MM.1S (cell line): Measurements from ENCODE around the gene MYO1C.
"Not testable (repeated sequence)": the region's sequence is repeated elsewhere in the genome, so short reads cannot be mapped to it uniquely, and the experiment has no call there.

ENCODE experiments used
- DNase-seq: peaks from one replicate; pipeline ENCODE4 v3.0.0-alpha.2; 2015
- H2AFZ ChIP-seq: fragments of 300-600 bp; sonication (generic); 2 replicates; pipeline ENCODE4 v1.6.0; 2016; ENCODE audit warnings: antibody characterized with exemption, low read length
- H3F3A ChIP-seq: fragments of 300-600 bp; sonication (generic); 2 replicates; pipeline ENCODE4 v1.6.1; 2016; ENCODE audit warnings: mild to moderate bottlenecking, antibody characterized with exemption, low read length, moderate library complexity, mixed read lengths; ENCODE audit not compliant: insufficient read depth
- H3K27ac ChIP-seq: fragments of 300-600 bp; sonication (generic); 2 replicates; pipeline ENCODE4 v1.5.1; 2016; ENCODE audit warnings: mild to moderate bottlenecking, low read length
- H3K27me3 ChIP-seq: fragments of 300-600 bp; sonication (generic); replicated peaks from 2 replicates; pipeline ENCODE4 v1.6.0; 2016; ENCODE audit warnings: low read length; ENCODE audit not compliant: insufficient read depth
- H3K36me3 ChIP-seq: fragments of 300-600 bp; sonication (generic); replicated peaks from 2 replicates; pipeline ENCODE4 v1.6.1; 2016; ENCODE audit warnings: mild to moderate bottlenecking, low read length, mixed read lengths; ENCODE audit not compliant: insufficient read depth
- H3K4me1 ChIP-seq: fragments of 300-600 bp; sonication (generic); 2 replicates; pipeline ENCODE4 v1.6.1; 2016; ENCODE audit warnings: low read length, mixed read lengths
- H3K4me2 ChIP-seq: fragments of 300-600 bp; sonication (generic); 2 replicates; pipeline ENCODE4 v1.6.0; 2016; ENCODE audit warnings: low read depth, low read length
- H3K4me3 ChIP-seq: fragments of 300-600 bp; sonication (generic); 2 replicates; pipeline ENCODE4 v1.5.1; 2016; ENCODE audit warnings: low read length, mixed read lengths
- H3K79me2 ChIP-seq: fragments of 300-600 bp; sonication (generic); 2 replicates; pipeline ENCODE4 v1.6.1; 2016; ENCODE audit warnings: mixed run types, low read length, mixed read lengths
- H3K9ac ChIP-seq: fragments of 300-600 bp; sonication (generic); 2 replicates; pipeline ENCODE4 v1.6.1; 2016; ENCODE audit warnings: low read length, mixed read lengths
- H3K9me2 ChIP-seq: fragments of 300-600 bp; sonication (generic); replicated peaks from 2 replicates; pipeline ENCODE4 v1.6.1; 2016; ENCODE audit warnings: mild to moderate bottlenecking, low read length, mixed read lengths; ENCODE audit not compliant: insufficient read depth
- H3K9me3 ChIP-seq: fragments of 300-600 bp; sonication (generic); replicated peaks from 2 replicates; pipeline ENCODE4 v1.6.1; 2016; ENCODE audit warnings: mild to moderate bottlenecking, low read length, mixed read lengths; ENCODE audit not compliant: insufficient read depth
- H4K20me1 ChIP-seq: fragments of 300-600 bp; sonication (generic); 2 replicates; pipeline ENCODE4 v1.6.1; 2016; ENCODE audit warnings: mild to moderate bottlenecking, low read length, moderate library complexity, mixed read lengths; ENCODE audit not compliant: insufficient read depth
- EZH2 ChIP-seq: fragments of 300-600 bp; sonication (generic); optimal IDR thresholded peaks from 2 replicates; pipeline ENCODE3; 2017; ENCODE audit warnings: low read depth, mild to moderate bottlenecking, antibody characterized with exemption, low read length, mixed read lengths
- EZH2phosphoT487 ChIP-seq: fragments of 300-600 bp; sonication (generic); IDR thresholded peaks from 2 replicates; pipeline ENCODE4 v1.6.1; 2018; ENCODE audit warnings: antibody characterized with exemption, low read length
- TF ChIP-seq, protein P1 (sequence below): fragments of 300-600 bp; sonication (generic); IDR thresholded peaks from 2 replicates; pipeline ENCODE4 v1.5.1; 2016; ENCODE audit warnings: antibody characterized with exemption, low read length, mixed read lengths

Gene MYO1C

DNA sequence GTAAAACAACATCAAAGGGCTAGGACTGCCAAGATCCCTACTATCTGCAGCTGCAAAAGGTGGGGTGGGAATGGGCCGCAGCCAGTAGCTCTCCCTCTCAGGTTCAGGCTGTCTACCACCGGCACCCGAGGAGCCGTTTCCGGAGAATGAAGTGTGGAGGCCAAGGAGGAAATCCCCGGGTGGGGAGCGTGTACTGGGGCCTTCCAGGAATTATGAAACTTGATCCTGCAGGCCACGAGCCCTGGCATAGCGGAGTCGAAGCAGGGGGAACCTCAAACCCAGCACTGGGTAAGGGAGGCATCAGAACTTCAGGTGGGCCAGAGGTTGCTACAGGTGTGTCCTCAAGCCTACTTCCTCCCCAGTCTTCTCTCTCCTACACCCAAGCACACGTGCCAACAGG is 18.8 kb upstream of the MYO1C start:
- no peak for DNase-seq
- no peak overlapping the region for H3K27ac ChIP-seq
- H2AFZ ChIP-seq, result no peak overlapping the region
- no peaks in the 10 kb centered on the region for H3K9me3 ChIP-seq
- H3K27me3 ChIP-seq, result no peaks in the 10 kb centered on the region
- H4K20me1 ChIP-seq, result no peaks in the 10 kb centered on the region
- no peaks in the 10 kb centered on the region for H3K9me2 ChIP-seq
- peaks cover 6% of the 10 kb centered on the region for H3K4me1 ChIP-seq
- no peak overlapping the region for H3K4me2 ChIP-seq
- TF ChIP-seq EZH2, result no peak
- TF ChIP-seq, protein P1, sequence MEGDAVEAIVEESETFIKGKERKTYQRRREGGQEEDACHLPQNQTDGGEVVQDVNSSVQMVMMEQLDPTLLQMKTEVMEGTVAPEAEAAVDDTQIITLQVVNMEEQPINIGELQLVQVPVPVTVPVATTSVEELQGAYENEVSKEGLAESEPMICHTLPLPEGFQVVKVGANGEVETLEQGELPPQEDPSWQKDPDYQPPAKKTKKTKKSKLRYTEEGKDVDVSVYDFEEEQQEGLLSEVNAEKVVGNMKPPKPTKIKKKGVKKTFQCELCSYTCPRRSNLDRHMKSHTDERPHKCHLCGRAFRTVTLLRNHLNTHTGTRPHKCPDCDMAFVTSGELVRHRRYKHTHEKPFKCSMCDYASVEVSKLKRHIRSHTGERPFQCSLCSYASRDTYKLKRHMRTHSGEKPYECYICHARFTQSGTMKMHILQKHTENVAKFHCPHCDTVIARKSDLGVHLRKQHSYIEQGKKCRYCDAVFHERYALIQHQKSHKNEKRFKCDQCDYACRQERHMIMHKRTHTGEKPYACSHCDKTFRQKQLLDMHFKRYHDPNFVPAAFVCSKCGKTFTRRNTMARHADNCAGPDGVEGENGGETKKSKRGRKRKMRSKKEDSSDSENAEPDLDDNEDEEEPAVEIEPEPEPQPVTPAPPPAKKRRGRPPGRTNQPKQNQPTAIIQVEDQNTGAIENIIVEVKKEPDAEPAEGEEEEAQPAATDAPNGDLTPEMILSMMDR, result no peak
- TF ChIP-seq EZH2phosphoT487, result no peak
- H3K4me3 ChIP-seq, result no peak overlapping the region
- H3K36me3 ChIP-seq, result no peaks in the 10 kb centered on the region
- H3K9ac ChIP-seq, result no peak overlapping the region
- H3F3A ChIP-seq, result peaks cover 7% of the 10 kb centered on the region; the same call in 1 of the 2 replicates
- H3K79me2 ChIP-seq, result peaks cover 22% of the 10 kb centered on the region

DNA sequence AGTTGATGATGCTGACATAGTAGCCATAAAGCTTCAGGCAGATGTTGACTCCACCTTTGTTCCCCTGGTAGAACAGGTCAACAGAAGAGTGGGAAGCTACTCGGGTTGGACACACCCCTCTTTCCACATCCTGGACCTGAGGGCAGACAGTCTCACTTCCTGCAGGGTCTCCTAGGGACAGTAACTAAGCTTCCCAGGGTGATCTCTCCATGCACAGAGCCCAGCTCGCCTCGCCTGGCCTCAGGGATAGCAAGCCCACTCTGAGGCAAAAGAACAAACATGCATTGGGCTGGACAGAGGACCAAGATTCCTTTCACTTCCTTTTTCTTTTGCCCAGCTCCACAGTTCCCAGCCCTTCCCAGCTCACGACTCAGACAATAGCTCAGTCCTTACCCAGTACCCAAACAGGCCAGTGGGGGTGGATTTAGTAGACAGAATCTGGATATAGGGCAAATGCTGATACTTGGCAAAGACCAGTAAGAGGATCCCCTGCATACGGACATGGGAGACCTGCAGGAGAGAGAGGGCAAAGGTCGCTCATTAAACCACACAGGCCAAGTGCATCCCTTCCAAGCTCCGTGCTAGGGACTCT is 16.9 kb upstream of the MYO1C start:
- H3K4me2 ChIP-seq, result no peak overlapping the region
- no peak overlapping the region for H2AFZ ChIP-seq
- H3K27ac ChIP-seq, result no peak overlapping the region

DNA sequence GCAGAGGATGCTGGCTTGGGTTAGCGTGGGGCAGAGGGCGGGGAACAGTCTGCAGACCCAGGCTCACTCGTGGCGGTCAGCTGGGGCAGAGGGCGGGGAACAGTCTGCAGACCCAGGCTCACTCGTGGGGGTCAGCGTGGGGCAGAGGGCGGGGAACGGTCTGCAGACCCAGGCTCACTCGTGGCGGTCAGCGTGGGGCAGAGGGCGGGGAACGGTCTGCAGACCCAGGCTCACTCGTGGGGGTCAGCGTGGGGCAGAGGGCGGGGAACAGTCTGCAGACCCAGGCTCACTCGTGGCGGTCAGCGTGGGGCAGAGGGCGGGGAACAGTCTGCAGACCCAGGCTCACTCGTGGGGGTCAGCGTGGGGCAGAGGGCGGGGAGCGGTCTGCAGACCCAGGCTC is 16.2 kb upstream of the MYO1C start:
- not testable (repeated sequence) for H3K9ac ChIP-seq, H3K9me3 ChIP-seq, H3K27ac ChIP-seq, H4K20me1 ChIP-seq, H3K36me3 ChIP-seq, H3K79me2 ChIP-seq, H3K27me3 ChIP-seq, H3K4me3 ChIP-seq, H3F3A ChIP-seq, H3K9me2 ChIP-seq, DNase-seq, H2AFZ ChIP-seq, H3K4me2 ChIP-seq, H3K4me1 ChIP-seq

More for the DNA sequence above, 16.9 kb upstream of the MYO1C start:
- Histone ChIP-seq H3K9ac (no peak overlapping the region), H3K4me3 (no peak overlapping the region), H3K9me3 (no peaks in the 10 kb centered on the region), H4K20me1 (no peaks in the 10 kb centered on the region), H3K9me2 (no peaks in the 10 kb centered on the region), H3F3A (no peaks in the 10 kb centered on the region), H3K79me2 (peaks cover 3% of the 10 kb centered on the region), H3K27me3 (no peaks in the 10 kb centered on the region), H3K36me3 (no peaks in the 10 kb centered on the region), H3K4me1 (no peaks in the 10 kb centered on the region)
- no peak for TF ChIP-seq EZH2
- no peak for TF ChIP-seq EZH2phosphoT487
- no peak for DNase-seq

DNA sequence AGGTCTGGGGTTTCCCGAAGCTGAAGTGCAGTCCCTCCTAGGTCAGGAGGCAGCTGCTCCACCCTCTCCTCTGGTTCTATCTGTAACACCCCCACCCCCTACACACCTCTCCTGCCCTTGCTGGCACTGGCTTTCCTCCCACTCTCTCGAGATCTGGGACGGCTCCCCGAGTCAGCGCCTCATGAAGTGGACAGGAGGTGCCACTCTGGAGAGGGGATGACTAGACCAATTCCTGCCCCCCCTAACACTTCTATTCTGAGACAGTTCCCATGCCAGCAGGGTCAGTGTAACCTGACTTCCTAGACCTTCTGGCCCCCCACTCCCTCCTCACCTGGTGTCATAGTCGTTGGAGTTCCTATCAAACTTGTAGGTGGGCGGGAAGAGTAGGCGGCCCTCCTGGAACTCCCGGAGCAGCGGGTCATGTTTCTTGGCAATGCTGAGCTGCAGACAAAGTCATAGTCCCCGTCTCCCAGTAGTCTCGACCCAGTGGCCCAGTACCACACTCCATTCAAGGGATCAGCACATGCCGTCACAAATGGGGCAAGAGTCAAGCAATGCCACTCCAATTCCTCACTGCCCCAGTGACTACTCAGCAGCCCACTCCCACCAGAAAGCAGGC is 14.3 kb upstream of the MYO1C start:
- H3K36me3 ChIP-seq, result no peaks in the 10 kb centered on the region
- no peak for DNase-seq
- TF ChIP-seq EZH2, result no peak
- no peak for TF ChIP-seq EZH2phosphoT487
- TF ChIP-seq, protein P1, result no peak
- no peak overlapping the region for H2AFZ ChIP-seq
- no peaks in the 10 kb centered on the region for H3K9me2 ChIP-seq
- no peaks in the 10 kb centered on the region for H4K20me1 ChIP-seq
- no peaks in the 10 kb centered on the region for H3F3A ChIP-seq
- no peaks in the 10 kb centered on the region for H3K79me2 ChIP-seq
- no peak overlapping the region for H3K9ac ChIP-seq
- no peak overlapping the region for H3K4me2 ChIP-seq
- H3K27me3 ChIP-seq, result no peaks in the 10 kb centered on the region
- H3K27ac ChIP-seq, result no peak overlapping the region
- no peaks in the 10 kb centered on the region for H3K4me1 ChIP-seq
- no peaks in the 10 kb centered on the region for H3K9me3 ChIP-seq
- no peak overlapping the region for H3K4me3 ChIP-seq
